IMR-90 (cell line): ENCODE measurements around the gene PPM1H. TPM values are rescaled to one million over a fixed set of nuclear protein-coding genes. Genes with fewer than 3 reads are reported as not detected.

ENCODE experiments used
- ATAC-seq: fragments of 200-7000 bp; cut with Tn5 transposase; 2 replicates; pipeline ENCODE4 v1.9.1; 2020; ENCODE audit warnings: low read depth, mild to moderate bottlenecking, moderate library complexity
- BruUV-seq: library from RNA; stranded (reverse); fragments of 400-500 nt; replicated peaks from 2 replicates; lab custom pipeline; 2021; lab: Mats Ljungman, UMichigan
- CTCF ChIA-PET: fragments of 300-600 bp; formaldehyde crosslinking; extraction: SDS; loops from one replicate; lab custom pipeline; 2021; ENCODE audit warnings: antibody characterized with exemption; lab: Yijun Ruan, JAX
- POLR2A ChIA-PET: fragments of 300-600 bp; sonication (Branson Sonifier 250); formaldehyde crosslinking; loops from one replicate; lab custom pipeline; 2022; ENCODE audit warnings: antibody characterized with exemption; ENCODE audit not compliant: unreplicated experiment; lab: Charles Lee
- DNase-seq: peaks from one replicate; pipeline ENCODE4 v3.0.0; 2013
- H2AFZ ChIP-seq: replicated peaks from 2 replicates; pipeline ENCODE3; 2013; ENCODE audit warnings: low read length, mild to moderate bottlenecking; ENCODE audit not compliant: poor library complexity
- H2AK5ac ChIP-seq: 2 replicates; pipeline ENCODE4 v1.6.1; 2013; ENCODE audit warnings: low read depth, low read length, inconsistent platforms
- H2AK9ac ChIP-seq: replicated peaks from 2 replicates; pipeline ENCODE3; 2013; ENCODE audit warnings: mild to moderate bottlenecking, low read depth, low read length, moderate library complexity; ENCODE audit not compliant: poor library complexity
- H2BK120ac ChIP-seq: 2 replicates; pipeline ENCODE4 v1.6.1; 2013; ENCODE audit warnings: low read depth, low read length, inconsistent platforms
- H2BK15ac ChIP-seq: 3 replicates; pipeline ENCODE4 v1.6.1; 2013; ENCODE audit warnings: low read depth, low read length, inconsistent platforms
- H2BK20ac ChIP-seq: 2 replicates; pipeline ENCODE4 v1.6.1; 2013; ENCODE audit warnings: low read depth, mild to moderate bottlenecking, inconsistent platforms, low read length, moderate library complexity
- H2BK5ac ChIP-seq: 2 replicates; pipeline ENCODE4 v1.6.1; 2013; ENCODE audit warnings: mild to moderate bottlenecking, low read depth, low read length, inconsistent platforms; ENCODE audit not compliant: poor library complexity, severe bottlenecking
- H3K14ac ChIP-seq: replicated peaks from 2 replicates; pipeline ENCODE4 v1.6.1; 2013; ENCODE audit warnings: low read depth, low read length, inconsistent platforms
- H3K18ac ChIP-seq: 2 replicates; pipeline ENCODE4 v1.6.1; 2013; ENCODE audit warnings: low read depth, low read length, control low read depth
- H3K23ac ChIP-seq: 2 replicates; pipeline ENCODE4 v1.6.1; 2013; ENCODE audit warnings: low read depth, low read length, inconsistent platforms
- H3K27ac ChIP-seq: 2 replicates; pipeline ENCODE4 v1.5.1; 2013; ENCODE audit warnings: mild to moderate bottlenecking, control low read depth, low read length; ENCODE audit not compliant: insufficient read depth
- H3K27me3 ChIP-seq: 2 replicates; pipeline ENCODE4 v1.6.1; 2013; ENCODE audit warnings: low read length; ENCODE audit not compliant: control insufficient read depth, insufficient read depth
- H3K36me3 ChIP-seq: 2 replicates; pipeline ENCODE4 v1.6.1; 2013; ENCODE audit warnings: low read length, mixed read lengths; ENCODE audit not compliant: control insufficient read depth, insufficient read depth
- H3K4ac ChIP-seq: 2 replicates; pipeline ENCODE4 v1.6.1; 2013; ENCODE audit warnings: low read depth, low read length, inconsistent platforms
- H3K4me1 ChIP-seq: 2 replicates; pipeline ENCODE4 v1.6.1; 2013; ENCODE audit warnings: low read length, mixed read lengths; ENCODE audit not compliant: control insufficient read depth, insufficient read depth
- H3K4me2 ChIP-seq: 2 replicates; pipeline ENCODE4 v1.6.1; 2013; ENCODE audit warnings: low read depth, mild to moderate bottlenecking, control low read depth, low read length, moderate library complexity
- H3K4me3 ChIP-seq: 2 replicates; pipeline ENCODE4 v1.5.1; 2013; ENCODE audit warnings: low read depth, mild to moderate bottlenecking, control low read depth, low read length, moderate library complexity; ENCODE audit not compliant: insufficient read depth
- H3K56ac ChIP-seq: 2 replicates; pipeline ENCODE4 v1.6.1; 2013; ENCODE audit warnings: low read length, inconsistent platforms; ENCODE audit not compliant: insufficient read depth; ENCODE audit errors: extremely low read depth
- H3K79me1 ChIP-seq, 2 experiments: 2 replicates each; pipeline ENCODE4 v1.6.1; 2013; ENCODE audit warnings: low read length in 2 of 2, inconsistent platforms in 1 of 2, low read depth in 1 of 2
- H3K9ac ChIP-seq: 2 replicates; pipeline ENCODE4 v1.6.1; 2013; ENCODE audit warnings: low read depth, low read length, control low read depth
- H3K9me1 ChIP-seq: 2 replicates; pipeline ENCODE4 v1.6.1; 2013; ENCODE audit warnings: low read length, inconsistent platforms; ENCODE audit not compliant: insufficient read depth
- H3K9me3 ChIP-seq: 2 replicates; pipeline ENCODE4 v1.6.1; 2013; ENCODE audit warnings: low read length; ENCODE audit not compliant: control insufficient read depth, insufficient read depth
- H4K20me1 ChIP-seq: 2 replicates; pipeline ENCODE4 v1.6.1; 2013; ENCODE audit warnings: low read length, inconsistent platforms; ENCODE audit not compliant: insufficient read depth
- H4K5ac ChIP-seq: 2 replicates; pipeline ENCODE4 v1.6.1; 2013; ENCODE audit warnings: mild to moderate bottlenecking, low read depth, low read length, control low read depth
- H4K8ac ChIP-seq, 2 experiments: 2 replicates each; pipeline ENCODE4 v1.6.1; 2013; ENCODE audit warnings: low read depth in 2 of 2, low read length in 2 of 2, control low read depth in 1 of 2, inconsistent platforms in 1 of 2
- H4K91ac ChIP-seq: 2 replicates; pipeline ENCODE4 v1.6.1; 2013; ENCODE audit warnings: low read depth, low read length, inconsistent platforms; ENCODE audit not compliant: insufficient read depth
- ELK1 ChIP-seq: fragments of 150-350 bp; IDR thresholded peaks from 2 replicates; pipeline ENCODE4 v1.6.1; 2016; ENCODE audit warnings: low read depth, mild to moderate bottlenecking, low read length, moderate library complexity, borderline replicate concordance
- NFE2L2 ChIP-seq: fragments of 150-350 bp; IDR thresholded peaks from 2 replicates; pipeline ENCODE4 v1.6.1; 2016; ENCODE audit warnings: low read depth, mild to moderate bottlenecking, low read length
- POLR2A ChIP-seq: IDR thresholded peaks from 2 replicates; pipeline ENCODE4 v1.6.1; 2012; ENCODE audit warnings: mild to moderate bottlenecking, low read depth, low read length
- WGBS, 2 experiments: methylation state at CpG; one replicate each; pipeline versions ENCODE4 v1.1.5 to v1.1.7; 2013; ENCODE audit warnings: missing lambda C conversion rate in 2 of 2; ENCODE audit not compliant: insufficient read length in 1 of 2; ENCODE audit errors: extremely low coverage in 2 of 2; 5-methylcytosine and 5-hydroxymethylcytosine counted together
- dilution Hi-C: fragments of 300-500 bp; cut with HindIII; formaldehyde crosslinking; loops from one replicate; pipeline ENCODE4 v1.14.3; 2018; ENCODE audit warnings: low sequenced_read_pairs; ENCODE audit not compliant: unreplicated experiment
- in situ Hi-C: fragments of 300-500 bp; cut with MboI; formaldehyde crosslinking; loops from 3 replicates; pipeline ENCODE4 v1.14.3; 2019; ENCODE audit warnings: low sequenced_read_pairs, inconsistent platforms, mixed read lengths
- intact Hi-C: fragments of 100-400 bp; cut with micrococcal nuclease; formaldehyde crosslinking; loops from 2 replicates; pipeline ENCODE4 v1.10.0; 2022
- polyA plus RNA-seq, 3 experiments: library from polyadenylated mRNA; depleted of rRNA; stranded (reverse); fragments of >200 nt; gene quantifications; 2 replicates each; pipeline ENCODE4 v1.2.3, GENCODE V29; 2012; ENCODE audit warnings: low replicate concordance in 1 of 3
- total RNA-seq: library from RNA; depleted of rRNA; stranded (reverse); fragments of >200 nt; gene quantifications from 2 replicates; pipeline ENCODE4 v1.2.3, GENCODE V29; 2012

PPM1H gene
- total and polyA plus RNA-seq, 2 of the 4 experiments (the other 2 are of a cell fraction): 0.14 to 0.18 TPM

GRCh38 chr12:62834406-62834805, 100.5 kb downstream of the PPM1H start:
- 48% methylated on average over 4 of the region's 4 CpGs; no CpG with 5 or more reads in 1 of the 2 experiments for WGBS, 2 experiments
- POLR2A ChIA-PET: no interaction called here

More at GRCh38 chr12:62834406-62834805, 100.5 kb downstream of the PPM1H start:
- Histone ChIP-seq H3K9me1 (no peaks in the 10 kb centered on the region), H3K79me1 (no peaks in the 10 kb centered on the region), H2AK5ac (no peak overlapping the region), H2AFZ (no peak overlapping the region), H3K56ac (no peak overlapping the region), H2AK9ac (no peak overlapping the region), H4K20me1 (no peaks in the 10 kb centered on the region), H3K18ac (no peak overlapping the region), H3K9ac (no peak overlapping the region), H3K4ac (no peak overlapping the region), H2BK15ac (no peak overlapping the region), H3K4me3 (no peak overlapping the region), H3K4me1 (no peaks in the 10 kb centered on the region), H3K23ac (no peak overlapping the region), H4K5ac (no peak overlapping the region), H3K27ac (no peak overlapping the region), H3K14ac (no peak overlapping the region), H4K91ac (no peak overlapping the region), H3K9me3 (no peaks in the 10 kb centered on the region), H2BK20ac (no peak overlapping the region), H3K36me3 (no peaks in the 10 kb centered on the region), H2BK5ac (no peak overlapping the region), H3K27me3 (peaks cover 15% of the 10 kb centered on the region), H2BK120ac (no peak overlapping the region), H3K4me2 (no peak overlapping the region), H4K8ac (no peak overlapping the region)
- CTCF ChIA-PET: interaction anchor here (1.1 to 1.2 kb wide), 2 partner anchors 13 to 22 kb away, joined by 3 to 5 read pairs; no protein-coding TSS in a partner anchor
- TF ChIP-seq ELK1 (no peak), NFE2L2 (no peak), POLR2A (no peak)
- in situ Hi-C loops (no loop called here), intact Hi-C loops (no loop called here), dilution Hi-C loops (no loop called here)
- BruUV-seq: no TSS peak
- ATAC-seq (no peak), DNase-seq (no peak)
